ENCODE results near the gene MPL. TPM values are rescaled to one million over a fixed set of nuclear protein-coding genes. Genes with fewer than 3 reads are reported as not detected.

The MPL gene
- polyA plus RNA-seq, 1 experiment = not detected

GRCh38 chr1:43322506-43322905 is 15.1 kb upstream of the MPL start:
- DNase-seq (ENCODE audit: low read depth, low spot score) = no peak
- H3K27me3 ChIP-seq (ENCODE audit: control insufficient read depth, insufficient read depth, low read length) = no peaks in the 10 kb centered on the region
- H3K4me3 ChIP-seq (ENCODE audit: low read depth, low read length) = no peak overlapping the region
- POLR2A ChIA-PET = interaction anchor here (0.6 kb wide), 1 partner anchor 41 kb away, joined by 4 read pairs; no protein-coding TSS in a partner anchor
- H3K9me3 ChIP-seq (ENCODE audit: control insufficient read depth, insufficient read depth, low read length) = peaks cover 4% of the 10 kb centered on the region
- no peak for TF ChIP-seq CTCF (IDR thresholded peaks at IDR 0.05; ENCODE audit: low read depth, low read length)
- no peak overlapping the region for H3K27ac ChIP-seq (ENCODE audit: low read depth, low read length)
- CTCF ChIA-PET = no interaction called here

- CTCF ChIA-PET = no interaction called here
- TF ChIP-seq CTCF (IDR thresholded peaks at IDR 0.05; ENCODE audit: low read depth, low read length) = no peak
- no peak overlapping the region for H3K4me3 ChIP-seq (ENCODE audit: low read depth, low read length)
- DNase-seq (ENCODE audit: low read depth, low spot score) = no peak
- H3K27me3 ChIP-seq (ENCODE audit: control insufficient read depth, insufficient read depth, low read length) = no peaks in the 10 kb centered on the region
- POLR2A ChIA-PET = no interaction called here
- H3K9me3 ChIP-seq (ENCODE audit: control insufficient read depth, insufficient read depth, low read length) = peaks cover 7% of the 10 kb centered on the region
- no peak overlapping the region for H3K27ac ChIP-seq (ENCODE audit: low read depth, low read length)
Observed at GRCh38 chr1:43324810-43325209, 12.8 kb upstream of the MPL start.

GRCh38 chr1:43325381-43325780 is 12.2 kb upstream of the MPL start:
- POLR2A ChIA-PET = no interaction called here
- no peak for DNase-seq (ENCODE audit: low read depth, low spot score)
- H3K27ac ChIP-seq (ENCODE audit: low read depth, low read length) = no peak overlapping the region
- H3K9me3 ChIP-seq (ENCODE audit: control insufficient read depth, insufficient read depth, low read length) = peaks cover 7% of the 10 kb centered on the region
- H3K27me3 ChIP-seq (ENCODE audit: control insufficient read depth, insufficient read depth, low read length) = no peaks in the 10 kb centered on the region
- no peak for TF ChIP-seq CTCF (IDR thresholded peaks at IDR 0.05; ENCODE audit: low read depth, low read length)
- CTCF ChIA-PET = no interaction called here
- no peak overlapping the region for H3K4me3 ChIP-seq (ENCODE audit: low read depth, low read length)

GRCh38 chr1:43327549-43328292 is 9.9 kb upstream of the MPL start:
- POLR2A ChIA-PET = no interaction called here
- no peak for TF ChIP-seq CTCF (IDR thresholded peaks at IDR 0.05; ENCODE audit: low read depth, low read length)
- Histone ChIP-seq H3K4me3 (ENCODE audit: low read depth, low read length) (no peak overlapping the region), H3K27ac (ENCODE audit: low read depth, low read length) (no peak overlapping the region), H3K9me3 (ENCODE audit: control insufficient read depth, insufficient read depth, low read length) (peaks cover 7% of the 10 kb centered on the region), H3K27me3 (ENCODE audit: control insufficient read depth, insufficient read depth, low read length) (no peaks in the 10 kb centered on the region)
- CTCF ChIA-PET = no interaction called here
- DNase-seq (ENCODE audit: low read depth, low spot score) = no peak

- H3K27ac ChIP-seq (ENCODE audit: low read depth, low read length) = peak overlapping the region; percentile 61
- ChIA-PET POLR2A (no interaction called here), CTCF (no interaction called here)
- no peak overlapping the region for H3K4me3 ChIP-seq (ENCODE audit: low read depth, low read length)
- DNase-seq (ENCODE audit: low read depth, low spot score) = peak; percentile 39
- no peak for TF ChIP-seq CTCF (IDR thresholded peaks at IDR 0.05; ENCODE audit: low read depth, low read length)
- H3K27me3 ChIP-seq (ENCODE audit: control insufficient read depth, insufficient read depth, low read length) = no peaks in the 10 kb centered on the region
- peaks cover 7% of the 10 kb centered on the region for H3K9me3 ChIP-seq (ENCODE audit: control insufficient read depth, insufficient read depth, low read length)
Observed at GRCh38 chr1:43329995-43330751, 7.4 kb upstream of the MPL start.

Measured in AG04450 (cell line).